GM19035 (cell line): Measurements from ENCODE around the gene NFYB.
"Not testable (repeated sequence)": the region's sequence is repeated elsewhere in the genome, so short reads cannot be mapped to it uniquely, and the experiment has no call there.

Experiments used
- ATAC-seq: cut with Tn5 transposase; IDR thresholded peaks from one replicate; pipeline ENCODE4 v1.9.1; 2021; ENCODE audit not compliant: unreplicated experiment

The NFYB gene

DNA sequence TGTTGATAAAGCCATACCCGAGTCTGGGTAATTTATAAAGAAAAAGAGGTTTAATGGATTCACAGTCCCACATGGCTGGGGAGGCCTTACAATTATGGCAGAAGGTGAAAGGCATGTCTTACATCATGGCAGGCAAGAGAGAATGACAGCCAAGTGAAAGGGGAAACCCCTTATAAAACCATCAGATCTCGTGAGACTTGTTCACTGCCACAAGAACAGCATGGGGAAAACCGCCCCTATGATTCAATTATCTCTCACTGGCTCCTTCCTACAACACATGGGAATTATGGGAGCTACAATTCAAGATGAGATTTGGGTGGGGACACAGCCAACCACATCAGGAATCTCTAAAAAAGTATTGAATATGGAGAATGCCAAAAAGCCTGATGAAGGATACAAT lies 25.0 kb upstream of the NFYB start:
- not testable (repeated sequence) for ATAC-seq

DNA sequence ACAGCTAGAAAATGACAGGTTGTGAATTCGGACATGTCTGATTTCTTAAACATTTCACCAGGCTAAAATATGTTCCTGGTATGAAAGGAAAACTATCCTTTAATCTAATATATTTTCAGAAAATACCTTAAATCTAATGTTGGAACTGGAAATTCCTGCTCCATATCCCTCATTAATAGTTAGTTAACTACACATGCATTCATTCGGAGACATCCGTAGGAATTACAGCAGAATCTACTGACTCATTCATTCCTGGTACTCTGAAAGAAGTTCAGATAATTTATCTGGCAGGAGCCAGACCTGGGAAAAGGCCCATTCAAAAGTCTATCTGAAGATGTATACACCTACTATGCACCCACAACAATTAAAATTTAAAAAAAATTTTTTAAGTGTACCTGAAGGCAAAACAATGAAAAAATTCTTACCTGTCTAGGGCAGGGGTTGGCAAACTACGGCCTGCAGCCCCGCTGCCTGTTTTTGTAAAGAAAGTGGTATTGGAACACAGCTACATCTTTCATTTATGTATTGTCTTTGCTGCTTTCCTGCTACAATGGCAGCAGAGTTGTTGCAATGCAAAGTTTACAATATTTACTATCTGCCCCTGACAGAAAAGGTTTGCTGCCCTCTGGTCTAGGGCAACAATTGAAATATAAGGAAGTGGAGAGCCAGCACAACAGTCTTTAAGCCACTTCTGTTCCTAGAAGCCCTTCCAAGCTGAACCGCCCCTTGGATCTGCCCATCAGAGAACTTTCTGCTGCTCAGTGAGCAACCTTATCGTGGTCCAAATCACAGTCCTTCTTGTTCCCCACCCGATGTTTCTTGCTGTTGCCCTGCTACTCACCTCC lies 17.9 kb upstream of the NFYB start:
- ATAC-seq, result no peak

DNA sequence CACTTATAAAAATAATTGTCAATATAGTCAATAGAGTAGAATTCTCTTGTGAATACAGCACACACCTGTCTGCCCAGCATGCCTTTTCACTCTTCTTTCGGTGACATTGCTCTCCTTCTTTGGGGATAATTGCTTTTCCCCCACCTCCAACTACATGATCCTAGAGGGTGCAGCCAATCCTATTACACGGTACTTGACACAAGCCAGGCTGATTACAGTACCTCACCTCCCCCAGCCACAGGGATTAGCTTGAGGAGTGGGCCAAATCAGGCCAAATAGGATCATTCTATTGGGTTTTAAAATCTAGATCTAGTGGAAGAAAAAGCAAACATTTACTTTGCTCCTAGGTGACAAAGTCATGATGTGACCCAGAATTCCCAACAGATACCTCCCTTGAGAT lies 16.8 kb upstream of the NFYB start:
- no peak for ATAC-seq

DNA sequence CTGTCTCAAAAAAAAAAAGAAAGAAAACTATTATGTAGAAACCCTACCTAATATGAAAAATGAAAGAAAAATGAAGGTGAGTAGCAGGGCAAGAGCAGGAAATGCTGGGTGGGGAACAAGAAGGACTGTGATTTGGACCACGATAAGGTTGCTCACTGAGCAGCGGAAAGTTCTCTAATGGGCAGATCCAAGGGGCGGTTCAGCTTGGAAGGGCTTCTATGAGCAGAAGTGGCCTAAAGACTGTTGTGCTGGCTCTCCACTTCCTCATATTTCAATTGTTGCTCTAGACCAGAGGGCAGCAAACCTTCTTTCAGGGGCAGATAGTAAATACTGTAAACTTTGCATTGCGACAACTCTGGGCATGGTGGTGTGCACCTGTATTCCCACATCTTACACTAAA lies 16.3 kb upstream of the NFYB start:
- ATAC-seq, result no peak

DNA sequence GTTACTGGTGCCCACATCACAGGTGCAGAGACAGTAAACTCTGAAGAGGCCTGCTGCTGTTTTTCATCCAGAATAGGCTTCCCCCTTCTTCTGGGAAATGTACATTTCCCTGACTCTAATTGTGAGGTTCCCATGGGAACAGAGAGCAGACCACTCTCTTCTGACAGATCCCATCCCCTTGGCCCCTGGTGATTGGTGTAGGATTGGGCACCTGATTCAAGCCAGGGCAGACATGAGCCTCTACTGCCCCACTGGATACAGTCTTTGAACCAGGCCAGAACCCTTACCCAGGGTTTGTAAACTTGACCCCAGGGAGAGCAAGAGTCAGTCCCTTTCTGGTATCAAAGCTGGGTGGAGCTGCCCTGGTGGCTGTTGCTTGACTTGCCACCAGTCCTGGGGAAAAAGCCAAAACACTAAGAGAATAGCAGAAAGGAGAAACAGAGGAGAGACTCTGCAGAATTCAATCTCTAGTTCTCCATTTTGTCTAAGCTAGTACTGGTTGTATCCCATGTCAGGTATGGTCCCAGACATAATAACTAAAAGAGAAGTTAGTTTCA lies 14.8 kb upstream of the NFYB start:
- ATAC-seq, result no peak

DNA sequence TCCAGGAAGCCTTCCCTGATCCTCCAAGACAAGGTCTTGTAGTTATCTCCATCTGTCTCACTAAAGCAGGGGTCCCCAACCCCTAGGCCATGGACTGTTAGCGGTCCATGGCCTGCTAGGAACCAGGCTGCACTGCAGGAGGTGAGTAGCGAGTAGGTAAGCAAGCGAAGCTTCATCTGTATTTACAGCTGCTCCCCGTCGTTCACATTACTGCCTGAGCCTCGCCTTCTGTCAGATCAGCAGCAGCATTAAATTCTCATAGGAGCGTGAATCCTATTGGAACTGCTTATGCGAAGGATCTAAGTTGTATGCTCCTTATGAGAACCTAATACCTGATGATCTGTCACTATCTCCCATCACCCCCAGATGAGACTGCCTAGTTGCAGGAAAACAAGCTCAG lies 12.4 kb upstream of the NFYB start:
- no peak for ATAC-seq

DNA sequence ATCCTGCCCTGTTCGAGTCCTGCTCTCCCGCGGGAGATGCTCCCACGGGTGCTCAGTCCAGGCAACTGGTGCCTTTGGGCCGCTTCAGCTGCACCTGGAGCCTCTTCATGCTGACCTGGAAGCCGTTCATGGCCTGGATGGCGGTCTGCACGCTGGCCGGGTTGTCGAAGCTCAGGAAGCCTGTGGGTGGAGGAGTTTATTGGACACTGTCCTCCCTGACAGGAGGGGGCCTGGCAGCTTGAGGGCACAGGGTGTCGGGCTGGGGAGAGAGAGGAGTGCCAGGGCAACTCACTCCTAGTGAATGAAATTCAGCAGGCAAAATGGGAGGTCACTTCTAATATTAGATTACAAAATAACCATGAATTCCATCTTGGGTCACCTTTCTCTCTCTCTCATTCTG lies 9.3 kb upstream of the NFYB start:
- ATAC-seq, result no peak

DNA sequence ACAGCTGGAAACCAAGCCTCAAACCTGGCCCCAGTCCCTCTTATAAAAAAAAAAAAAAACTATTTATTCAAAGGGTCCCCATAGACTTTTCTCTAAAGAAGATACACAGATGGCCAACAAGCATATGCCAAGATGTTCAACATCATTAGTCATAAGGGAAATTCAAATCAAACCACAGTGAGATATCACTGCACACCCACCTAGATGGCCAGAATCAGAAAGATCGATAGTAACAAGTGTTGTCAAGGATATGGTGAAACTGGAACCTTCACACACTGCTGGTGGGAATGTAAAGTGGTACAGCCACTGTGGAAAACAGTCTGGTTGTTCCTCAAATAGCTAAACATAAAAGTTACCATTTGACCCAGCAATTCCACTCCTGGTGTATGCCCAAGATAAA lies 5.9 kb upstream of the NFYB start:
- no peak for ATAC-seq

DNA sequence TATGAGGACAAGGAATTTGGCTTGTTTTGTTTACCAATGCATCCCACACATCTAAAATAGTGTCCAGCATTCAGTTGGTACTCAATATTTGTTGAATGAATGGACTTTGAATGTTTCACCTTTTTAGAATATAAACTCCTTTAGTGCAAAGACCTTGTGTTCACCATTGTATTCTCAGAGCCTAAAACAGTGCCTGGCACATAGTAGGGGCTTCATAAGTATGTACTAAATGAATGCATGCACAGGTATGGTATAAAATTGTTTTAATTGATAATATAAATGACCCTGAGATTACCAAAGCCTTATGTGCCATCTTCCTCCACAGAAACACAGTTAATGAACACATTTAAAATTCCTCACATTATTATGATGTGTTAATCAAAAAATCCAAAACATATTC lies 5.0 kb upstream of the NFYB start:
- no peak for ATAC-seq

DNA sequence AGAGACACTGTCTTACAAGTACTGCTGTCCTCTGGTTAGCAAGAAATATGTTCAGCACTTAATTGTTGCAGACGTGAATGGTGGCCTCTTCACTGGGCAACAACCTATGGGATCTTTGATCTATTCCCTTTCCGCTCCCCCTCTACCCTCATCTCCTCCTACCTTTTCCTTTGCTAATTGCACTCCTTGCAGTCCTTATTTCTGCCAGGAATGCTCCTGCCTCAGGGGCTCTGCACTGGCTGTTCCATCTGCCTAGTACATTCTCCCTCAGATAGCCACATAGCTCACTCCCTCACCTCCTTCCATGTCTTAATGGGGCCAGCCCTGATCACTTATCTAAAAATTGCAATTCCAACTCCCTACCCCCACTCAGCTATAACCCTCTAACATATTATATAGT lies 4.5 kb upstream of the NFYB start:
- no peak for ATAC-seq

DNA sequence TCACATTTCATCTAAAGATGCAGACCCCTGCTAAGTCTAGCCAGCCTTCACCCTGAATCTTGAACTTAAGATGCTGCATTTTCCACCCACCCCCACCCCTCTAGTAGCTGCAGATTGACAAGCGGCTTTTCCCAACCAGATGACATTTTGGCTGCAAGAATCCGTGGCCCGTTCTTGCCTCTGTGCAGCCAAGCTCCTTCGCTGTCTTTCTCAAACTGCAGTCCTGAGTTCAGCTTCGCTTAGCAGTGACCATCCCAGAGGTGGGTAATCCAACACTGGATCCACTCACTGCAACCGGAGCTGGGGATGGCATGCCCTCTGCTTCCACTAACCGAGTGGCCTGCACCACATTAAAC lies 765 bp upstream of the NFYB start:
- ATAC-seq, result no peak

DNA sequence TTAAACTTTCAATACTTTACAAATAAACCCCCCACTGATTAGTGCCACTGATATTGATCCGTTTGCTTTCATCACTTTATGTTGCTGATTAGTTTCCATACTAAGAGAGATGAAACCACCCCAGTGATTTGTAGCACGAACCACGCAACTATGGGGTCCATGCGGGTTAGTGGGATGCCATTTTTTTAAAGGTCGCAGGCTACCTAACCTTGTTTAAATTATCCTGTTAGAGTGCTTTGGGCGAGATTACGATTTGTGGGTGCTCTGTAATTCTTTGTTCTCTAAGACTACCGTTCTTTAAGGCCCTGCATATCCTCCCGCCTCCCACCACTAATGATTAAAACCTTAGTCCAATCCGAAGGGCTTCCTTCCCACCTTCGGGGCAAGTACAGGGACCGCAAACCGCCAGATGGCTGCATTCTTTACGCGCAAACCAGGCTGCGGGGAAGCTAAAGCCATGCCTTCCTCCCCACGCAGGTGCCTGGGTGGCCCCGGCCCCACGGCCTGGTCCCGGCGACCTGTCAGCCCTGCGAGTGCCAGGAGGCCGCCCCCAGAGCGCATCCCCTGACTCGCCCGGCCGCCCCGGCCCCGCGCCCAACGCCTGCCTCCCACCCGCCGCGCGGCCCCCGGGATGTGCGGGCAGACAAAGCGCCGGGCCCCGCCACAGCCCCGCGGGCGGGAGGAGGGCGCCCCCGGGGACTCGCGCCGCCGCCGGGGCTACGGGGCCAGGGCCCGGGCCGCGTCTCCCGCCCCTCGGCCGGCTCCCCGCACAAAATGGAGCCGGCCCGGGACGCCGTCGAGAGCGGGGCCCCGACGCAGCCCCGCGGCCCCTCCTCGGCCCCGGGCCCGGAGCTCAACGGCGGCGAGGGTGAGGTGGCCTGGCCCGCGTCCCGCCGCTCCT lies 759 bp downstream of the NFYB start:
- peak; percentile 28 for ATAC-seq

DNA sequence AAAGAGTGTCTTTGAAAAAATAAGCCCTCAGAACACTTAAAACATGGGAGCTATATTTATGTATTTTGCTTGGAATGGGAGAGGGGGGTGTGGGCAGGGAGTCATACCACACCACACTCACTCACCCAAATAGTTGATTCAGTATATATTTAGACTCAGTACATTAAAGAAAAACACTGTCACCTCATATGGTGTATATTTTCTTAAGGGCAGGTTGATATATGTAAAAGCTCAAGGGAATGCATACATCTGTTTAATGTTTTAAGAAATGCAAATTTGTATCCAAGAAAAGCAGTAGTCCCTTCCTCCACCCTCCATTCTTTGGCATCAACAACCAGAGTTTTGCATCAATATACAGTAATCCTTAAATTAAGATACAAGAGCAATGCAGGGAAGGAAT lies 1.4 kb downstream of the NFYB start:
- no peak for ATAC-seq

DNA sequence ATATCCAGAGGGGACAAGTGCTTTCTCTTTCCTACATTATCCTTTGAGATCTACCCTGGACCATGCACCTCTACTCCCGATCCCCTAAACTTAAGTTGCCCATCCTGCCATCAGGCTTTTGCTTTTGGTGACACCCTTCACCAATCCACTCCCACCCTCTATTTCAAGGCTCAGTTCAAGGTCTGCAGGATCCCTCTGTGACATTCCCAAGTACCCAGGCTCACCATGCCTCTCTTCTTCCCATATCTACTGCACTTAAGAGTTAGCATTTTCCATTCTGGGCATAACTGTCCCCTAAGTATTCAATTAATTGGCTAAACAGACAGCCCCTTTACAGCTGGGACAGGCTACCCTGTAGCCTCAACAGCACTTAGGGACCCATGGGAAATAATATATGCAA lies 3.1 kb downstream of the NFYB start:
- no peak for ATAC-seq

DNA sequence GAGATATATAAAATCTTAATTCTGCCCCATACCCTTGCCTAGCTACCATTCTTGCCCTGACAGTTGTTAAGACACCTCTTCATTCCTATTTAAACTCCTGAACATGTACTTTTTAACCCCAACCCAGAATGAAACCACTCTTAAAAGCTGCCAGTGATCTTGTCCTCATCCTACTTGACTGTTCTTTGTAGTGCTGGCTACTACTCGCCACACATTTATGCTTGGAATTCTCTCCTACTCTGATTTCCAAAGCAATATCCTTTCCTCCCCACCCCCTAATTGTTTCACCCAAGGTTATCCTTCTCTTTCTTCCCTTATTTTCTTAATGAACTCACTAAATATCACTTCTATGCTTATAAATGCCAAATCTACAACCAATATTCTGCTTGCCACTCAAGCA lies 4.1 kb downstream of the NFYB start:
- ATAC-seq, result no peak

DNA sequence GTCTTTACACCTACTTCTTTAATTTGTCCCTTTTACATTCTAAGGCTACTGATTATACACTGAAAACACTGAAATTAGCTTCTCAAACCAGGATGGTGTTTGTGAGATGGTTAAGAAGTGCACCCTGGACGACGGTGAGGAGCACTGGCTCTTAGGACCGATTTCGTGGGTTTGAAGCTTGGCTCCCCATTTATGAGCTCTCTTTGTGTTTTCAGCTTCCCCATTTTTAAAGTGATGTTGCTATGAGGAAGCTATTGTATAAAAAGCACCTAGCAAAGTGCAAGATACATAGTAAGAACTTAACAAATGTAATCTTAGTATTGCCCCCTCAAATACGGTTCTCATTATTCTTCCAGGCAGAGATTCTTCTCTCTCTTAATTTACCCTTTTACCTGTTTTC lies 4.7 kb downstream of the NFYB start:
- ATAC-seq, result no peak

DNA sequence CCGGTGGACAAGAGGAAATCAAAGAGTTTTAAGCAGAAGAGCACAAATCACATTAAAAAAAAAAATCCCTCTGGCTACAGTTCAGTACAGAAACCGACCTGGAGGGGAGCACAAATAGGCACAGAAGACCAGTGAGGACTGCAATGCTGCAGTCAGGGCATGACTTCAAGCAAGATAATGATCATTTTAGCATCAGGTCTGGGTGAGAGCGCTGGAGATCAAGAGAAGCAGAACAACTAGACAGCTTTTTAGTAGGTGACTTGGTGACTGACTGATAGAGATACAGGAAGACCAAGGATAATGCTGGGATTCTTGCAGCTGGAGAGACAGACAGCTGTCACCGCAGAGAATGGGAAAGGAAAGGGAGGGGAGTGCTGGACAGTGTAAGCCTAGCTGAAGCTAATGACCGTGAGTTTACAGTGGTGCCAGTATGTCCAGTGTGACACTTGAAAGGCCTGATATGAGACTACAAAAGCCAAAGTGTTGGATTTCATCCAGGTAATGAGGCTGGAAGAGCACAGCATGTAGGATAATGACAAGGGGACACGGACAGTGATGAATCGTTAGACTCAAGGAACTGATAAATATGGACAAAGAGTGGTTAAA lies 5.6 kb downstream of the NFYB start:
- no peak for ATAC-seq

DNA sequence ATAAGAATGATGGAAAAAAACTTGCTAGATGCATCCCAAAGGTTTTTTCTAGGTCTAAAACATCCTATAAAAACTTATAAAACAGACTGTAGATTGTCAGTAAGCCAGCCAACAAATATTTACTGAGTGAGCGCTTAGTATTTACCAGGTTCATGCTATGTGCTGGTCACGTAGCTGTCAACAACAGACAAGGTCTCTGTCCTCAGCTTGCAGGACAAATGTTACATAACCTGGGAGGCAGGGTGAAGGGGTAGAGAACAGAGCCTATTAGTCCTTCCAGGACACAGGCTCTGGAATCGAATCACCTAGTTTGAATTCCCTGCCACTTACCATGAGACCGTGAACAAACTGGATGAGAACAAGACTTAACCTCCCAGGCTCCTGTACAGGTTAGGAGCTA lies 6.4 kb downstream of the NFYB start:
- no peak for ATAC-seq

DNA sequence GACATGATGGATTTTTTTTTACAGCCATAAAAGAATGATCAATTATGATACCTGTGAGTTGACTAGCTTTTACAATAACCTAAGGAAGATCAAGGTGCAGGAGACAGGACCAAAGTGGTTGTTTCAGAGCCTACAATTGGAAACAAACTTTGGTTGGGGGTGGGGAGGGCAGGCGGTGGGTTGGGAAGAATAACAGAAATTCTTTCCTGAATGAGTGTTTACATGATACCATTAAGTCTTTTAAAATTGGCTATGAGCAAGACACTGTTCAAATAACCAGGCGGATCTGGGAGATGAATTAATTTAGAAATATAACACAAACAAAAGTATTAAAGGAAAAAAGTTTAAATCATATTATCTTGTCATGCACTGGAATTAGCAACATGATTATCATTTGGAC lies 7.2 kb downstream of the NFYB start:
- no peak for ATAC-seq

DNA sequence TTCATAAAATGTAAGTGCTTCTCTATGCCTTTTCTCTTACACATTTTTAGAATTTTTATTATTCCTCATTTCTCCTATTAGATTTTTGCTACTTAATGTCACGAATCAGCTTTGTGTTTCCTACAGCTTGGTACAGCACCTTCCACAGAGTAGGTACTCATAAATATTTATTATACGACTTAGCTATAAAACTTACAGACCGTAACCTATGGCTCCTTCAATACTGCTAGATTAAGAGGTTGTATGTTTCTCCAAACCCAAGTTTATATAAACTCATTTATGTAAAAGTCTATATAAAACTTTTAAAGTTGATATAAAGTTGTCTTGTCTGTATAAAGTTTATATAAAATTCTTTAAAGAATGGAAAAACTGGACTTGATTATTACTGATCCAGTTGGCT lies 11.5 kb downstream of the NFYB start:
- ATAC-seq, result no peak

DNA sequence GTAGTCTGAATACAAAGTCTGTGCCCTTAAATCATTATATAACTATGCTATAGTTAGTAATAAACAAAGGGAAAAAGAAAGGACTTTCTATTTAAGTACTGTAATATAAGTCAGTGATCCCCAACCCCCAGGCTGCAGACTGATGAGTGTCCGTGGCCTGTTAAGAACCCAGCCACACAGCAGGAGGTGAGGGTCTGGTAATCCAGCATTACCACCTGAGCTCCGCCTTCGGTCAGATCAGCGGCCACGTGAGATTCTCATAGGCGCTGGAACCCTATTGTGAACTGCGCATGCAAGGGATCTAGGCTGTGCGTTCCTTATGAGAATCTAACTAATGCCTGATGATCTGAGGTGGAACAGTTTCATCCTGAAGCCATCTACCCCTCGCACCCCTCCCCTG lies 15.7 kb downstream of the NFYB start:
- ATAC-seq, result no peak

DNA sequence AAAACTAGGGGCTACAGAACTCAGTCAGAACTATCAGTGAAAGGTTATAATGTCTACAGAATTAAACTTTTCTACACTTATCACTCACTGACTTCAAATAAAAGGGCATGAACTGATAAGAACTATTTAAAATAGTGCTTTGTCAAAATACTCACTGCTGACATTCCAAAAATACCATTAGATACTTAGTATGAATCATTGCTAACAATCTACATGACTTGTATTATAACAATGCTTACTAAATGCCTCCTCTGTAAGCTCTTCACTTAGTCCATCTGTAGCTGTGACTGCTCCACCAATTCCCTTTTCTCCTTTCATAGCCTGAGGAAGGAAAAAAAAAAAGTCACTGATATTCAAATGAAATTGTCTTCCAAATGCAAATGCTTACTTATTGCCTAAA lies 17.0 kb downstream of the NFYB start:
- ATAC-seq, result no peak
